Testis (tissue), 2 donors: ENCODE data around the gene DSTN.

ENCODE experiments used
- CTCF ChIP-seq, 3 experiments: fragments of 450-650 bp in 2 of 3; fragments of 200-600 bp in 1 of 3; sonication (generic) in 1 of 3; IDR thresholded peaks; one replicate each; pipeline ENCODE4 v1.5.1; 2016 to 2019; ENCODE audit warnings: antibody characterized with exemption in 3 of 3, mild to moderate bottlenecking in 2 of 3, moderate library complexity in 1 of 3
- POLR2A ChIP-seq: fragments of 450-650 bp; IDR thresholded peaks from one replicate; pipeline ENCODE4 v1.6.1; 2017; ENCODE audit warnings: antibody characterized with exemption, mild to moderate bottlenecking, moderate library complexity

- TF ChIP-seq CTCF (IDR thresholded peaks at IDR 0.05): no peak
- no peak for TF ChIP-seq POLR2A
Observed at GRCh38 chr20:17566345-17566744, 3.5 kb upstream of the DSTN start.
